Measurements from ENCODE around the gene PDE6H. TPM values are rescaled to one million over a fixed set of nuclear protein-coding genes. Genes with fewer than 3 reads are reported as not detected.

The PDE6H gene
- total RNA-seq, 1 experiment from 2014 or later: not detected

DNA sequence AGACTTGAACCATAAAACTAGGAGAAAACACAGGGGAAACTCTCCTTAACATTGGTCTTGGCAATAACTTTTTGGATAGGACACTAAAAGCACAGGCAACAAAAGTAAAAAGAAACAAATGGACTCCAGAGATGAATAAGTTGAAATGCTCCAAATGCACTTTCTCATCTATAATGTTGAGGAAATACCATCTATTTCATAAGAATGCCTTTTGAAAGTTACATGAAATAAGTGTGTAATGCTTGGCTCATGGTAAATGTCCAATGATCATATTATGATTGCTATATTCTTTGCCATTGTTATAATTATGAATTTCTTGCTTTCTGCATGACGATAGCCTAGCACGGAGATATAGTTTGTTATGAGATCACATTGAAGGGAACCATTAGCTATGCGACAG, 19.8 kb downstream of the PDE6H start:
- H3K27me3 ChIP-seq (ENCODE audit: control insufficient read depth, insufficient read depth, low read length): no peaks in the 10 kb centered on the region
- DNase-seq (ENCODE audit: low read depth, low spot score): no peak
- no peak overlapping the region for H3K4me3 ChIP-seq (ENCODE audit: low read depth in 2 of 2, low read length in 2 of 2)
- no peak for ATAC-seq
- no peak overlapping the region for H3K27ac ChIP-seq (ENCODE audit: low read length)
- ChIA-PET CTCF (no interaction called here), POLR2A (no interaction called here)
- H3K9me3 ChIP-seq (ENCODE audit: control insufficient read depth, insufficient read depth, low read depth, low read length): no peaks in the 10 kb centered on the region
- in situ Hi-C loops (cut with HindIII; ENCODE audit: low pct_unique_long_range_greater_than_20kb, low sequenced_read_pairs): no loop called here
- intact Hi-C loops (cut with micrococcal nuclease; ENCODE audit: unreplicated experiment): loop anchor here (10.0 kb wide), 1 partner anchor 268 kb away; no protein-coding TSS in a partner anchor
- H3K36me3 ChIP-seq (ENCODE audit: control insufficient read depth, insufficient read depth, low read length): no peaks in the 10 kb centered on the region
- BruUV-seq (replicated peaks): no TSS peak
- TF ChIP-seq, protein P1, sequence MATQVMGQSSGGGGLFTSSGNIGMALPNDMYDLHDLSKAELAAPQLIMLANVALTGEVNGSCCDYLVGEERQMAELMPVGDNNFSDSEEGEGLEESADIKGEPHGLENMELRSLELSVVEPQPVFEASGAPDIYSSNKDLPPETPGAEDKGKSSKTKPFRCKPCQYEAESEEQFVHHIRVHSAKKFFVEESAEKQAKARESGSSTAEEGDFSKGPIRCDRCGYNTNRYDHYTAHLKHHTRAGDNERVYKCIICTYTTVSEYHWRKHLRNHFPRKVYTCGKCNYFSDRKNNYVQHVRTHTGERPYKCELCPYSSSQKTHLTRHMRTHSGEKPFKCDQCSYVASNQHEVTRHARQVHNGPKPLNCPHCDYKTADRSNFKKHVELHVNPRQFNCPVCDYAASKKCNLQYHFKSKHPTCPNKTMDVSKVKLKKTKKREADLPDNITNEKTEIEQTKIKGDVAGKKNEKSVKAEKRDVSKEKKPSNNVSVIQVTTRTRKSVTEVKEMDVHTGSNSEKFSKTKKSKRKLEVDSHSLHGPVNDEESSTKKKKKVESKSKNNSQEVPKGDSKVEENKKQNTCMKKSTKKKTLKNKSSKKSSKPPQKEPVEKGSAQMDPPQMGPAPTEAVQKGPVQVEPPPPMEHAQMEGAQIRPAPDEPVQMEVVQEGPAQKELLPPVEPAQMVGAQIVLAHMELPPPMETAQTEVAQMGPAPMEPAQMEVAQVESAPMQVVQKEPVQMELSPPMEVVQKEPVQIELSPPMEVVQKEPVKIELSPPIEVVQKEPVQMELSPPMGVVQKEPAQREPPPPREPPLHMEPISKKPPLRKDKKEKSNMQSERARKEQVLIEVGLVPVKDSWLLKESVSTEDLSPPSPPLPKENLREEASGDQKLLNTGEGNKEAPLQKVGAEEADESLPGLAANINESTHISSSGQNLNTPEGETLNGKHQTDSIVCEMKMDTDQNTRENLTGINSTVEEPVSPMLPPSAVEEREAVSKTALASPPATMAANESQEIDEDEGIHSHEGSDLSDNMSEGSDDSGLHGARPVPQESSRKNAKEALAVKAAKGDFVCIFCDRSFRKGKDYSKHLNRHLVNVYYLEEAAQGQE (IDR thresholded peaks at IDR 0.05; ENCODE audit: insufficient read depth in 1 of 2, low read depth in 2 of 2, low read length in 1 of 2): no peak
- TF ChIP-seq TCF7L2 (IDR thresholded peaks at IDR 0.05; ENCODE audit: low read depth, low read length) (no peak), SIN3A (IDR thresholded peaks at IDR 0.05; ENCODE audit: borderline replicate concordance, insufficient read depth, low read depth, low read length) (no peak), POLR2AphosphoS5 (IDR thresholded peaks at IDR 0.05; ENCODE audit: low read depth, low read length) (no peak)
- TF ChIP-seq, protein P2, sequence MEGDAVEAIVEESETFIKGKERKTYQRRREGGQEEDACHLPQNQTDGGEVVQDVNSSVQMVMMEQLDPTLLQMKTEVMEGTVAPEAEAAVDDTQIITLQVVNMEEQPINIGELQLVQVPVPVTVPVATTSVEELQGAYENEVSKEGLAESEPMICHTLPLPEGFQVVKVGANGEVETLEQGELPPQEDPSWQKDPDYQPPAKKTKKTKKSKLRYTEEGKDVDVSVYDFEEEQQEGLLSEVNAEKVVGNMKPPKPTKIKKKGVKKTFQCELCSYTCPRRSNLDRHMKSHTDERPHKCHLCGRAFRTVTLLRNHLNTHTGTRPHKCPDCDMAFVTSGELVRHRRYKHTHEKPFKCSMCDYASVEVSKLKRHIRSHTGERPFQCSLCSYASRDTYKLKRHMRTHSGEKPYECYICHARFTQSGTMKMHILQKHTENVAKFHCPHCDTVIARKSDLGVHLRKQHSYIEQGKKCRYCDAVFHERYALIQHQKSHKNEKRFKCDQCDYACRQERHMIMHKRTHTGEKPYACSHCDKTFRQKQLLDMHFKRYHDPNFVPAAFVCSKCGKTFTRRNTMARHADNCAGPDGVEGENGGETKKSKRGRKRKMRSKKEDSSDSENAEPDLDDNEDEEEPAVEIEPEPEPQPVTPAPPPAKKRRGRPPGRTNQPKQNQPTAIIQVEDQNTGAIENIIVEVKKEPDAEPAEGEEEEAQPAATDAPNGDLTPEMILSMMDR (IDR thresholded peaks at IDR 0.05): no peak
- H3K4me1 ChIP-seq (ENCODE audit: control insufficient read depth, insufficient read depth, low read length): no peaks in the 10 kb centered on the region; the same call in 1 of the 2 replicates

DNA sequence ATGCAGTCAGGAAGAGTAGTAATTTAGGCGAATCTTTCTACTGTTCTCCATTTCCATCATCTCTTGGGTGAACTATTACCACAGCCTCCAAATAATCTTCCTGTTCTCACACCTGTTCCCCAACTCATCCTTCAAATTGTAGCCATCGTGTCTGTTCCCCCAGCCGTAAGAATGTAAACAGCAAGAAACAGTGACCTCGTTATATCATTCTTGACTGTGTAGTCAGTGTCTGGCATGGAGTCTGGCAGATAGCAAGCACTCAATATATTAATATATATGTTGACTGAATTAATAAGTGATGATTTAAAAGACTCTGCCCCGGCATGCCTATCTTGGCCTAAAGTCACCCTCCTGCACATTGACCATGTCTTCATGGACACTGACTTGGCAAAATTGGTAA, 20.3 kb downstream of the PDE6H start:
- no peaks in the 10 kb centered on the region for H3K27me3 ChIP-seq (ENCODE audit: control insufficient read depth, insufficient read depth, low read length)
- no peak for DNase-seq (ENCODE audit: low read depth, low spot score)
- H3K36me3 ChIP-seq (ENCODE audit: control insufficient read depth, insufficient read depth, low read length): no peaks in the 10 kb centered on the region
- H3K27ac ChIP-seq (ENCODE audit: low read length): no peak overlapping the region
- TF ChIP-seq SIN3A (IDR thresholded peaks at IDR 0.05; ENCODE audit: borderline replicate concordance, insufficient read depth, low read depth, low read length) (no peak), TCF7L2 (IDR thresholded peaks at IDR 0.05; ENCODE audit: low read depth, low read length) (no peak), POLR2AphosphoS5 (IDR thresholded peaks at IDR 0.05; ENCODE audit: low read depth, low read length) (no peak)
- TF ChIP-seq, protein P1 (IDR thresholded peaks at IDR 0.05; ENCODE audit: insufficient read depth in 1 of 2, low read depth in 2 of 2, low read length in 1 of 2): no peak
- TF ChIP-seq, protein P2 (IDR thresholded peaks at IDR 0.05): no peak
- H3K4me1 ChIP-seq (ENCODE audit: control insufficient read depth, insufficient read depth, low read length): no peaks in the 10 kb centered on the region; the same call in 1 of the 2 replicates
- ChIA-PET CTCF (no interaction called here), POLR2A (no interaction called here)
- no TSS peak for BruUV-seq (replicated peaks)
- ATAC-seq: no peak
- intact Hi-C loops (cut with micrococcal nuclease; ENCODE audit: unreplicated experiment) (loop anchor here (10.0 kb wide), 1 partner anchor 268 kb away; no protein-coding TSS in a partner anchor), in situ Hi-C loops (cut with HindIII; ENCODE audit: low pct_unique_long_range_greater_than_20kb, low sequenced_read_pairs) (no loop called here)
- no peaks in the 10 kb centered on the region for H3K9me3 ChIP-seq (ENCODE audit: control insufficient read depth, insufficient read depth, low read depth, low read length)
- no peak overlapping the region for H3K4me3 ChIP-seq (ENCODE audit: low read depth in 2 of 2, low read length in 2 of 2)
